CD1c-positive myeloid dendritic cell (primary cell): Measurements from ENCODE around the gene SPOCK1.
"Not testable (repeated sequence)": the region's sequence is repeated elsewhere in the genome, so short reads cannot be mapped to it uniquely, and the experiment has no call there.

Experiments
- DNase-seq: peaks from one replicate; pipeline ENCODE4 v3.0.0-alpha.2; 2016; ENCODE audit errors: extremely low spot score

Gene SPOCK1

DNA sequence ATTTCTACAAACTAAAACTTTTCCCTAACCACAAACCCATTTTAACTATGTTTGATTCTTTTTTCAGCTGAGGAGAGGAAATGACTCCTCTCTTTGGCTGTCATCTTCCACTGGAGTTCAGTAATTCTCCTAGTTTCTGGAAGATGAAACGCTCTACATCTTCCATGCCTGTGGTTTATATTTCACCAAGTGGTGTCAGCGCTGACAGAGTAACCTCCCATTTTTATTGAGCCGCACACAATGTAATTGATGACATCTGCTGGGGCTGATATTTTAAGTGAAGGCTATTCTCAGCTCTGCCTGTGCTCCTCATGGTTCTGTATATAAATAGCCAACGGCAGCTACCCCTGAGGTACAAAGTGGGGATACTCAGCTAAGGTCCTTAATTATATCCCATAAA is 234.6 kb downstream of the SPOCK1 start:
- no peak for DNase-seq

DNA sequence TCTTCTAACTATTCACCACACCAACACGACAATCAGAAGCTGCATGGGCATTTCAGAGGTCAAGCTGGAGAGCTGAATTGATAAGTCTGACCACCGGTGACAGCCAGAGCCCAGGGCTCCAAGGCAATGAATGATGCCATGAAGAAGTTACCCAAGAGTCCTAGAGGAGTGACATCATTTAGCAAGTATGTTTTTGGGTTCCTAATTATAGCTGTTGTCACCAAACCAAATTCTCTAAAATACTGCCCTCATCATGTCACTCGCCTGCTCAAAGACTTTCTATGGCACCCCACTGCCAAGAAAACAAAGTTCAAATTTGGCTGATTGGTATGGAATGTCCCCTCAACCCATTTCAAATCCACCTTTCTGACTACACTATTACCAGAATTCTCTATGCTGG is 235.1 kb downstream of the SPOCK1 start:
- no peak for DNase-seq

DNA sequence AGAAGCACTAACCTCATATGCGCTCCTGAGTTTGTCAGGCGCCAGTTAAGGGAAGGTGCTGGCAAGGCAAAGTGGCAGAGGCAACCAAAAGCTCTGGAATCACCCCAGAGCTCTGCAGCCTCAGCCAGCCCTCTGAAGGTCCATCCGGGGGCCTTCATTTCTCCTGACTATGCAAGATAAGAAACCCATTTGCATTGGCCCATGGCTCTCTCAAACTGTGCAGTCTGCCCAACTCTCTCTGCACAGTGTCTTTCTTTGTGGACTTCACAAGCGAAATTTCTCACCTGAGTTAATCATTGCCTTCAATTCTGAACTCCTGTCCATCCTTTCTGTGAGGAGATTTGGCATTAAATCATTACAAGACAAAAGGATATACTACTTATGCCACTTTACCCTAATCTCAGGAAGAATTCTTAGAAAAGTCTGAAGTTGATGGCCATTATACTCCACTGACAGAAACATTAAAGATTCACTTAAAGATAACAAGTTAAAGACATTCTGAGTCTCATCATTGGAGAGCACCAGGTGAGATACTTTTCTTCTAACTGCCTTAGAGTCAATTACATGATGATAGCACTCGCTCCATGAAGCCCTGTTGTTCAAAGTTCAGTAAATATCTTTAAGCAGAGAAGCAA is 235.6 kb downstream of the SPOCK1 start:
- DNase-seq: no peak

DNA sequence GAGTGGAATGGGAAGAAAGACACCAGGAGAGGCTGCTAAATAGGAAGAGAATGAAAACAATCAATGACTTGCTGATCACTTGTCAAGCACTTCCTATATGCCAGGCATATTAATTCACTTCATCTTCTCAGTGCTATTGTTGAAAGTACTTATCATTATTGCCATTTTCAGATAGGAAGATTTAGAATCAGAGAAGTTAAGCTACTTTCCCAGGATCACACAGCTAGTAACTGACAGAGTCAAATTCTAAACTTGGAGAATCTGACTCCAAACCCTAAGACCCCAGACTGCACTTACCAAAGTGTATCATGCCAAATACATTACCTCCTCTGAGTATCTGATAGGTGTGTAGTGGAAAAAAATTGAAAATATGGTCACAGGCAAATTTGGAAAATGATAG is 236.3 kb downstream of the SPOCK1 start:
- no peak for DNase-seq

DNA sequence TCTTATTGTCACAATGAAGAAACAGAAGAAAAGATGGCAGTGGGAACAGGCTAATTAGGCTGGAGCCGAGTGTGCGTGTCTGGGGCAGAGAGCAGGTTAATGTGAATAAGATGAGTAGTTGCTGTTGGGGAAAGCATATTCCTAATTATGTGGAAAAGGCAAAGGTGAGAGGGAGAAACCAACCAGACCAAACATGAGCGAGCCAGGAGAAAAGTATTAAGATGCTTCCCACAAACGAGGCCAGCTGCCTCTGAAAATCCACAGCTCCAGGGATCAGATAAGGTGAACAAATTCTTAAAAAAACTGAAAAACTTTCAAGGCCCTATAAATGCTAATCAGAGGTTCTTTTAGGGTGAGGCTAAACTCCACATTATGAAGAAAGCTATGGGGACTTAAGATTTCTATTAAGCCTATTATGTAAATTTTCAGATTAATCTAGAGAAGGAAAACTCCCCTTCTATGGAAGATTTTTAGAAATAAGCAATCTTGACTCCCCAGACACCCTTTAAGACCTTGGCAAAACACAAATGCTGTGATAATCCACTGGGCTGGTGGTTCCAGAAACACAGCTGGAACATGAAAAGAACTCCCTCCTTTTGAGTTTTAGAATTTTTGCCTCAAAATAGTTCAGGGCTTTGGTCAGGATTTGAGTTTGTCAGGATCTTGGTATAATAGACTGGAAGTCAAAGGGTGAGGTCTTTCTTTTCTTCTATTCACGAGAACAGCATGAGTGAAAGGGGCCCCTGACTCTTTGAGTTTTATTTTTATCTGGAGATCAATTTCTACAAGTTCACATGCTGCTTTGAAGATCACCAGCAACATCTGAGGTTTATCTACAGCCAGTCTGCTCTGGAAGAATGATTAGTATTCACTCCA is 238.1 kb downstream of the SPOCK1 start:
- no peak for DNase-seq

DNA sequence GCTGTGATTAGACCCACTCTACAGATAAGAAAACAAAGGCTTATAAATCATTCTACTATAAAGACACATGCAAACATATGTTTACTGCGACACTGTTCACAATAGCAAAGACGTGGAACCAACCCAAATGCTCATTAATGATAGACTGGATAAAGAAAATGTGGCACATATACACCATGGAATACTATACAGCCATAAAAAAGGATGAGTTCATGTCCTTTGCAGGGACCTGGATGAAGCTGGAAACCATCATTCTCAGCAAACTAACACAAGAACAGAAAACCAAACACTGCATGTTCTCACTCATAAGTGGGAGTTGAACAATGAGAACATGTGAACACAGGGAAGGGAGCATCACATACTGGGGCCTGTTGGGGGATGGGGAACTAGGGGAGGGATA is 240.0 kb downstream of the SPOCK1 start:
- DNase-seq: not testable (repeated sequence)

DNA sequence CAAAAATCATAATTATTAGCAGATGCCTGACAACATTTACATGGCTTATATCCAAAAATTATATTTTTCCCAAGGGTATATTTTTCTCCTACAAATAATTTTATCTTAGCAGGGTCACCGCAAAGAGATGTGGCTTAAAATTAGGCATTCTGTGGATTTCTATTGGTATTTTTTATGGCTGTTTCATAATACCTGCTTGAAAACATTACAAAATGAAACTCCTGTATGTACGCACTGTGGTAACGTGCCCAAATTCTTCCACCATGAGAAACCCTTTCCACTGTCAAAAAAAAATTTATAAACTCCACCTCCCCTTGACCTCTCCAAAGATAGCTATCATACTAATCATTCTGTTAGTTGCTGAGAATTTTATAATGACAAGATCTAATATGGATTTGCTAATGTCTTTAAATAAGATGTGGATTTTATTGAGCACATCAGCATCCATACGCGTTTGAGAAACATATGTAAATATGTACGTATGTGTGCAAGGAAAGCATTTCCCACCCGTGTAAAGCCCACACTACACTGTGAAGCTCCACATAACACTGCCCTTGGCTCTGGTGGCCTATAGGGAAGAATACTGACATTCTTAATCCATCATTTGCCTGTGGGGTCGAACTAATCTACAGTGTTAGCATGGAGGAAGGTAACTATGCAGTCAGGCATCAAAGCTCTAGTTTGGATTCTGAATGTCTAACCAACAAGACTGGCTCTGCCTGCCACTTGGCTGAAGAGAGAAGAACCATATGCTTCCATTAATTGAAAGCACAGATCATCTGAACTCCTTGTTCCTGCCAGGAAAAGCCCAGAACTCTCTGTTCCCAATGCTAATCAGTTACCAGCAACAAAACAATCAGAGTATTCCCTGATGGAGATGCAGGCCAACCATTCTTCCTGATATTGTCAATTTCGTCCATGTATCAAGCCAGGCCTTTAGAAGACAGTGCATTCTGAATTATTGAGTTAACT is 244.7 kb downstream of the SPOCK1 start:
- no peak for DNase-seq

DNA sequence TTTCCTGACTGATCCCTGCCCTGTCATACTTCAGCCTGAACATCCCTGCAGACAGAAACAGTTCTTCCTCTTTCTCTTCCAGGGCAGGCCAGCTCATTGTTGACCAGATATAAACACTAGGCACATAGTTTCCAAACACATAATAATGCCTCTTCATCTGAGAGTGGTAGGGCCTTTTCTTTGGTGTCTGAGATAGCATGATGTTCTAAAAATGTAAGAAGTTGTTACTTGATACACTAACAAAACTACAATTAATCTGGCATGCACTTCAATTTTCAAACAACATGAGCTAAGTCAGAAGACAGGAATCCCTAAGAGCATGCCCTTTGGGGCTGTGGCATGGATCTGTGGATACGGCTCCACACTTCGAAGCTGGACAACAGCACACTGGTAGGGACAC is 246.6 kb downstream of the SPOCK1 start:
- no peak for DNase-seq

DNA sequence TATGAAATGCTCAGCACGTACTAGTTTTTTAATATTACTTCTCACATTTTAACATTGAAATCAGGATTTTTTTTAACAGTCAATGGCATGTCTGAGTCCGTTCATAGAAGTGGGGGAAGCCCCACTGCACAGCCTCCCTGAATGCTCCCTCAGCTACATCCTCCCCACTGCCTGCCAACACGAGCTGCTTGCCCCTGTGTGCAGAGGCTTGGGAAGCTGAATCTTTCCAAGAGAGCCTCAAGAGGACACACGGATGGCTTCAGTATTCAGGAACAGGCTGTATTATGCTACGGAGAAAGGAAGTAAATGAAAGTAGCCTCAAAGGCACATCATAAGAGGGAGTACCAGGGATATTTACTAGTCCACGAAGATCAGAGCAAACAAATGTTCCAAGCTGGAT is 248.7 kb downstream of the SPOCK1 start:
- no peak for DNase-seq

DNA sequence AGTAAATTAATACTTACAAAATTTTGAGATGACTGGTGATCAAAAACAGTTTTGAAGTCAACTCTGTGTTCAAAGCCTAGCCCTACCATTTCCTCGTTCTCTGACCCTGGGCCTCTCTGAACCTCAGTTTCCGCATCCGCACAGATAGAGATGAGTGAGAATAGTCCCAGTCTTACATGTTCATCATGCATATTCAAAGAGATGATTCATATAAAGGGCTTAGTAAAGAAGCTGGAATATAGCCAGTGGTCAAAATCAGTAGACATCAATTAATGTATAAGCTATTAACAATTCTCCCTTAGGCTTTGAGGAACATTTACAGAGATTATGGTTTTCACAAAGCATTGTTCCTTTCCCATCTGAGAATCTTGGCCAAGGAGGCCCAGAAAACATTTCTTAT is 250.6 kb downstream of the SPOCK1 start:
- no peak for DNase-seq

DNA sequence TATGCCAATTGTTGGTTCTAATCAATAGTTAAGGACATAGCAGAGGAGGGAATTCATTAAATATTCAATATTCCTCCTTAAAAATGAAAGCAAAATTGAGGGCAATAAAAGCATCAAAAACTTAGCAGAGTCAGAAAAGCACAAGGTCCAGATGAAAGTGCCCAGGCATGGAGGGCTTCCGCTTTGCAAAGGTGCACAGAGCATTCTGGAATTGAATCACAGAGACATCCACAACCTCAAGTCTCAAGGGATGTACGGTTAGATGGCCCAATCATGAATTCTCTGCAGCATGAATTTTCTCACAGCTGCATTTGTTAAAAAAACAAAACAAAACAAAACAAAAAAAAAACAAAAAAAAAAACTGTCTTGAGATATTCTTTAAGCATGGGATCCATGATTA is 253.7 kb downstream of the SPOCK1 start:
- DNase-seq: no peak

DNA sequence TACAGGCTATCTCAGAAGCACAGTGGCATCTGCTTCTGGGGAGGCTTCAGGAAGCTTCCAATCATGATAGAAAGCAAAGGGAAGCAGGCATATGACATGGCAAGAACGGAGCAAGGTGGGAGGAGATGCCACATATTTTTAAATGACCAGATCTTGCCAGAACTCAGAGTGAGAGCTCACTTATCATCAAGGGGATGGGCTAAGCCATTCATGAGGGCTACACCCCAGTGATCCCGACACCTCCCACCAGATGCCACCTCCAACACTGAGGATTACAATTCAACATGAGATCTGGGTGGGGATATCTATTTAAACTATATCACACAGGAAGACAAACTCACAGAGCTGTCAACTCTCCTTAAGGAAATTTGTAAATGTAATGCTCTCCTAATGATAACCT is 258.8 kb downstream of the SPOCK1 start:
- no peak for DNase-seq

DNA sequence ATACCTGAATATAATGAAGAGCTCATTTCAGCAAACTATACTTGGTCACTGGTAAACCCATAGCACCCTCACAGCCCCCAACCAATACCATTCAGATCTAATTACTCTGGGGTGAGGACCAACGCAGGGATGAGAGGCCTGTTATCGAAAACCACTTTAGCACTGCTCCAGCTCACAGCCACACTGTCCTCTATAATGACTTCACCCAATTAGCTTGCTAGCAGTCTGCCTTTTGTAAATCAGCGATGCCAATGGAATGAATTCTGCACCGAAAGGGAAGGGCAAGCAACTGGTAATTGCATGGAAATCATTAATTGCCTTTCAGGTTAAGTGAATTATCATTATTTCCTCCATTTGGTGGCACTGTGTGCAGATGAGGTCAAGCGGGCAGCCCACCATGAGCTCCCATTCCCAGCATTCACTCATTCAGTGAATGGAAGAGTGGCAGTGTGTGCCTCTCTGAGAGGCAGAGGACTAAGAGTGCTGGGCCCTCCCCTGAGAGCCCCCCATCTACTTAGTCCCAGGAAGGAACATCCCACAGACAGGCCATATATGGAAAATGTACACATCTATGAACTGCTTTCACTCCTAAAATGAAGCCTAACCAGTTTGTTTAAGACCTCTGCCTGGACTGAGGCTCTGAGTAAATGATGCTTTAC is 262.1 kb downstream of the SPOCK1 start:
- no peak for DNase-seq

DNA sequence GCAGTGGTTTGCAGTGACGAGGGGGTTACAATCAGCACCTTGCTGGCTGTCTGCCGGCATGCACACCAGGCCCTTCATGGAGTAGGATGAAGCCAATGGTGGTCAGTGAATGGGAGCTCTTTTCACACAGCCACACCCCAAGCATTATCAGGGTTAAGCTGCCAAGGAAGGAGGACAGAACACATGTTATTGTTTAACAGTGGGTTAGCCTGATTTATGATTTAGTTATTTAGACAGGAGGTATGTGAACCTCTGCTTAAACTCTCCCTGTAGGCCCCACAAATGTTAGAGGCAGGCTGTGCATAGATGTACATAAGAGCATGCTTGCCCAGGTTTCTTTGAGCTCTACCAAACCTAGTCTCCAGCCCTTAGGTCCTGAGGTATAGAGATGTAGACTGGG is 262.9 kb downstream of the SPOCK1 start:
- DNase-seq: no peak

DNA sequence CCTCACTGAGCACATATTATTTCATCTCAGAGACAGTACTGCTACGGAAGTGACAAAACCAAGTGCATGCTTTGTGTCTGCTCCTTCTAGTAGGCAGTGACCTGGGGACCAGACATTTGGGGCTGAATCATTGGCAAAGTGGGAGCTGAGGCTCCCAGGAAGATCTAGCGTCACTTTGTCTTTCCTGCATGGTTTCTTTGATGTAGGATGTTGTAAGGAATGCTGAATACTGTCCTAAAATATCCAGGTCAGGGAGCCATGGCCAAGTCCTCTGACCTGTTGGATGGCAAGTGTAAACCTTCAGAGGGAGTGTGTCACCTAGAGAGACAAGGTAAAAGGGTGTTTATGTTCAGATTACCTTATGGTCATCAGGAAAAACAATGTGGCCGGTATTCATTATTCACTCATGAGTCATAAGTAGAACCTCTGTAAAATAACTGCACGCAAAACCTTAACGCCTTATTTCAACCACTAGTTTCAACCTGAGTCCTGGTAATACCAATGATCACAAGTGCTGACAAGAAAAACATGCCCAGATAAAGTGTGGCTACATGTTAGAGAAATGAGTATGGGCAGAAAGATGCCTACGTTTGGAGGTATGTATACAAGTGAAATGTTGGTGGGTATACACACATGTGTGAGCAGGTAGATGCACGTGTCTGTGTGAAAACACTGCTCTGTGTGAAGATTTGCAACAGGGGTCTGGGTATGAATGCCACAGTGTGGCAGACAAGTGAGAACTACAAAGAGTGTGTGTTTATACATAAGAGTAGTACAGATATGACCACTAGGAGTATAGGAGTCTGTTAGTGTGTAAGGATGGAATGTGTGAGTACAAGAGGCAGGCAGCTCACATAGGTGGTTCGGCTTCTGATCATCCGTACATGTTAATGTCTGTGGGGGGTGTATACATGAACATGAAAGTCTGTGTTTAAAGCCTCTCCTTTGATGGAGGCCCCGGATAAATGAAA is 263.9 kb downstream of the SPOCK1 start:
- DNase-seq: no peak

DNA sequence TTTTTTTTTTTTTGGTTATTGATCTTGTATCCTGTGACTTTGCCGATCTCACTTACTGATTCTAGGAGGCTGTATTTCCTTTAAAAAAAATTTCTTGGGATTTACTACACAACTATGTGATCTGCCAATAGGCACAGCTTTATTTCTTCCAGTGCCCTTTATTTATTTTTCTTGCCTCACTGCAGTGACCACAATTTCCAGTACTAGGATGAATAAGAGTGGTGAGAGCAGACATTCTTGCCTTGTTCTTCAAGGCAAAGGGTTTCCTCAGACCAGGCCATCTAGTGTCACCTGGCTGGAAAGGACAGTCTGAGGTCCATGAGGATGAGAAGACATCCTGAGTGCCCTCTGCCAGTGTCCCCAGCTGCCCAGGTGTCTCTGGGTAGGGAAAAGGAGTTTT is 265.4 kb downstream of the SPOCK1 start:
- DNase-seq: no peak

DNA sequence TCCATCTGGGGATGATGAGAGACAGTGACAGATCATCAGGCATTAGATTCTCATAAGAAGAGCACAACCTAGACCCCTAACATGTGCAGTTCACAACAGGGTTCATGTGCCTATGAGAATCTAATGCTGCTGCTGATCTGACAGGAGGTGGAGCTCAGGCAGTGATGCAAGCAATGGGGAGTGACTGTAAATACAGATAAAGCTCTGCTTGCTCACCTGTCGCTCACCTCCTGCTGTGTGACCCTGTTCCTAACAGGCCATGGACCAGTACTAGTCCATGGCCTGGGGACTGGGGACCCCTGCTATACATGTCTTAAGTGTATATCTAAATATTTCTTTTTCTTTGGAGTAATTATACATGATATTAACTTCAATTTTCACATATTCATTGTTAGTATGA is 265.8 kb downstream of the SPOCK1 start:
- not testable (repeated sequence) for DNase-seq

DNA sequence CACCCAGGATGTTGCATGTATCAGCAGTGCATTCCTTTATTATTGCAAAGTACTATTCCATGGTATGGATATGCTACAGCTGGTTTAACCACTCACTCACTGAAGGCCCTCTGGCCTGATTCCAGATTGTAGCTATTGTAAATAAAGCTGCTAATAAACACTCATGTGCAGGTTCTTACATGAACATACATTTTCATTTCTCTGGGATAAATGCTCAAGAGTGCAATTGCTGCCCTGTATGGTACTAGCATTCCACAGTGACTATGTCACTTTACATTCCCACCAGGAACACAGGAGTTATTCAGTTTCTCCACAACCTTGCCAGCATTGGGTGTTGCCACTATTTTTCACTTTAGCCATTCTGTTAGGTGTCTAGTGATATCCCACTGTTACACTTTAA is 267.6 kb downstream of the SPOCK1 start:
- no peak for DNase-seq

DNA sequence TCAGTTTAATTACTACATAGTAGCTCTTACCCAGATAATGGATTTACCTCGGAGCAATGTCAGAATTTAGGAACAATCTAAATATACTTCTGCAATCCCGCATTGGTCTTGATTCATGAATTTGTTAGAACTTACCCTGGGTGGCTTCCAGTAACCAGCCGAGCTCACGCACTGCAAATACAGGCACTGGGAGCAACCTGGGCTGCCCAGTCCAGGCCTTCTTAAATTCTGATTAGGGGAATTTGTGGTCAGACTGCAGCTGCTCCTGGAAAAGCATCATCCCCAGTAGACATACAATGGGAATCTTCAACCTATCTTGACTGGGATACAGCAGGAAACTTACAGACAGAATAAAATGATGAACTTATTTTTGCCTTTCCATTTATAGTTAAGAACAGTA is 270.3 kb downstream of the SPOCK1 start:
- no peak for DNase-seq

DNA sequence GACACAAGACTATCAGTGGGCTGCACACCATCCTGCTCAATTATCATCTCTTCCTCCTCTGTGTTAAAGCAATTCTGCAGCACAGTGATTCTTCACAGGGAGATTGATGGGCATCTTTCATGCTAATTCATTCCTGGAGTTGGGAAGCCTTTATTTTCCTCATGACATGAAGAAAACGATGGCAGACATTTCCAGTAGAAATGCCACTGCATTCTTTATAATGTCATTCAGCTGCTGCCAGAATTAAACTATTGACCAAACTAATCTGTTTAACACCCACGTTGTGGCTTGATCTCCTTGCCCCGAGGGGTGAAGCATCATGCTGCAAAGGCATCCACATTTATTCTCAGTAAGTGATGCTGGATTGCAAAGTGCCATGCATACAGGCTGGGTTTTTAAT is 273.0 kb downstream of the SPOCK1 start:
- DNase-seq: no peak
